H1 (cell line): Measurements from ENCODE around the gene RNF166. TPM values are rescaled to one million over a fixed set of nuclear protein-coding genes. Genes with fewer than 3 reads are reported as not detected.

Experiments used
- SIX5 ChIP-seq: IDR thresholded peaks from 2 replicates; pipeline ENCODE4 v1.6.1; 2011; ENCODE audit warnings: mild to moderate bottlenecking, low read depth, low read length
- polyA plus RNA-seq, 7 experiments: library from polyadenylated mRNA; depleted of rRNA in 3 of 7; stranded (reverse) in 5 of 7; unstranded in 2 of 7; fragments of >200 nt in 5 of 7; fragments of 200-250 nt in 2 of 7; gene quantifications; 1 replicate in 5 of 7; 2 replicates in 1 of 7; 4 replicates in 1 of 7; pipeline versions ENCODE4 v1.2.1 to v1.2.3, GENCODE V29; 2011 to 2013; ENCODE audit warnings: missing spikeins in 2 of 7, mixed read lengths in 2 of 7
- total RNA-seq: library from RNA; stranded (reverse); fragmentation: NEBNext Ultra II Directional; extraction: Animal tissue kit (Norgen Biotek cat#: 25700); gene quantifications from 2 replicates; pipeline ENCODE4 v1.2.1, GENCODE V29; 2021
- TF ChIP-seq, protein P1 (sequence below): fragments of 300-600 bp; sonication (generic); IDR thresholded peaks from 2 replicates; pipeline ENCODE4 v1.7.1; 2012; ENCODE audit warnings: low read length, moderate library complexity, mild to moderate bottlenecking, inconsistent platforms; ENCODE audit not compliant: insufficient replicate concordance

RNF166 gene
- total and polyA plus RNA-seq, 2 of the 8 experiments (the other 6 are each of a cell fraction or from before 2014, with no cell fraction given), result 29.8 to 31.2 TPM

DNA sequence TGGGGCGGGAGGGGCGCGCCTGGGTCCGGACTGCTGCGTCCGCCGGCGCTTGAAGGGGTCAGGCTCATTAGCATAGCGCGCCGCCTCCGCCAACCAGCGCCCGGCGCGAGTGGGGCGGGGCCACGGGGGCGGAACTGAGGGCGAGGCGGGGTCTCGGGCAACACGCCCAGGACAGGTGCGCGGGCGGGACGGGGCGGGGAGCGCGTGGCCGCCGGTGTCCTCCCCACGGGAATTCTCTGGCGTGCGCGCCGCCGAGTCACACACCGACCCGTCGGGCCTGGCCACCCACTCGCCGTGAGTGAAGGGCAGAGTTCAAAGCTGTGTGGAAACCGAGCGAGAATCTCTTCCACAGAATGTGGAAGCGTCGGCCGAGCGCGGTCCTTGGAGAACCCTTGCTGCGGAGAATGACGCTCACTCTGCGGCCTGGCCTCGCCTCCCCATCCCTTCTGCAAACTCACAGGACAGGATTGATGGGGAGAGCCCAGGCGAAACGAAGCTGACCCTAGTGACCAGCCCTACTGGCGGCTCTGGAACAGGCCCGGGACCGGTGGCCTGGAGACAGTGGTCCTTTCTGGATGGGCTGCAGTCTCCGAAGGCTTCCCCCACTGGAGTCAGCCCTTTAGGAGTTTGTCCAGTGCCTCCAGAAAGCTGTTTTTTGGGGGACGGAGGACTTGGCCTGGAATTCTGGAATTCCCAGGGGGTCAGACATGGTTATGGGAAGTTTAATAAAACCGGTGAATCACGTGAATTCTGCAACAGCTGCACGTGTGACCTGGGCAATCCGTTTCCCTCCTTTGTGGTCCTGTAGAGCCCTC, 19.6 kb downstream of the RNF166 start, which contains the start of gene SNAI3 (continued):
- TF ChIP-seq, protein P1, sequence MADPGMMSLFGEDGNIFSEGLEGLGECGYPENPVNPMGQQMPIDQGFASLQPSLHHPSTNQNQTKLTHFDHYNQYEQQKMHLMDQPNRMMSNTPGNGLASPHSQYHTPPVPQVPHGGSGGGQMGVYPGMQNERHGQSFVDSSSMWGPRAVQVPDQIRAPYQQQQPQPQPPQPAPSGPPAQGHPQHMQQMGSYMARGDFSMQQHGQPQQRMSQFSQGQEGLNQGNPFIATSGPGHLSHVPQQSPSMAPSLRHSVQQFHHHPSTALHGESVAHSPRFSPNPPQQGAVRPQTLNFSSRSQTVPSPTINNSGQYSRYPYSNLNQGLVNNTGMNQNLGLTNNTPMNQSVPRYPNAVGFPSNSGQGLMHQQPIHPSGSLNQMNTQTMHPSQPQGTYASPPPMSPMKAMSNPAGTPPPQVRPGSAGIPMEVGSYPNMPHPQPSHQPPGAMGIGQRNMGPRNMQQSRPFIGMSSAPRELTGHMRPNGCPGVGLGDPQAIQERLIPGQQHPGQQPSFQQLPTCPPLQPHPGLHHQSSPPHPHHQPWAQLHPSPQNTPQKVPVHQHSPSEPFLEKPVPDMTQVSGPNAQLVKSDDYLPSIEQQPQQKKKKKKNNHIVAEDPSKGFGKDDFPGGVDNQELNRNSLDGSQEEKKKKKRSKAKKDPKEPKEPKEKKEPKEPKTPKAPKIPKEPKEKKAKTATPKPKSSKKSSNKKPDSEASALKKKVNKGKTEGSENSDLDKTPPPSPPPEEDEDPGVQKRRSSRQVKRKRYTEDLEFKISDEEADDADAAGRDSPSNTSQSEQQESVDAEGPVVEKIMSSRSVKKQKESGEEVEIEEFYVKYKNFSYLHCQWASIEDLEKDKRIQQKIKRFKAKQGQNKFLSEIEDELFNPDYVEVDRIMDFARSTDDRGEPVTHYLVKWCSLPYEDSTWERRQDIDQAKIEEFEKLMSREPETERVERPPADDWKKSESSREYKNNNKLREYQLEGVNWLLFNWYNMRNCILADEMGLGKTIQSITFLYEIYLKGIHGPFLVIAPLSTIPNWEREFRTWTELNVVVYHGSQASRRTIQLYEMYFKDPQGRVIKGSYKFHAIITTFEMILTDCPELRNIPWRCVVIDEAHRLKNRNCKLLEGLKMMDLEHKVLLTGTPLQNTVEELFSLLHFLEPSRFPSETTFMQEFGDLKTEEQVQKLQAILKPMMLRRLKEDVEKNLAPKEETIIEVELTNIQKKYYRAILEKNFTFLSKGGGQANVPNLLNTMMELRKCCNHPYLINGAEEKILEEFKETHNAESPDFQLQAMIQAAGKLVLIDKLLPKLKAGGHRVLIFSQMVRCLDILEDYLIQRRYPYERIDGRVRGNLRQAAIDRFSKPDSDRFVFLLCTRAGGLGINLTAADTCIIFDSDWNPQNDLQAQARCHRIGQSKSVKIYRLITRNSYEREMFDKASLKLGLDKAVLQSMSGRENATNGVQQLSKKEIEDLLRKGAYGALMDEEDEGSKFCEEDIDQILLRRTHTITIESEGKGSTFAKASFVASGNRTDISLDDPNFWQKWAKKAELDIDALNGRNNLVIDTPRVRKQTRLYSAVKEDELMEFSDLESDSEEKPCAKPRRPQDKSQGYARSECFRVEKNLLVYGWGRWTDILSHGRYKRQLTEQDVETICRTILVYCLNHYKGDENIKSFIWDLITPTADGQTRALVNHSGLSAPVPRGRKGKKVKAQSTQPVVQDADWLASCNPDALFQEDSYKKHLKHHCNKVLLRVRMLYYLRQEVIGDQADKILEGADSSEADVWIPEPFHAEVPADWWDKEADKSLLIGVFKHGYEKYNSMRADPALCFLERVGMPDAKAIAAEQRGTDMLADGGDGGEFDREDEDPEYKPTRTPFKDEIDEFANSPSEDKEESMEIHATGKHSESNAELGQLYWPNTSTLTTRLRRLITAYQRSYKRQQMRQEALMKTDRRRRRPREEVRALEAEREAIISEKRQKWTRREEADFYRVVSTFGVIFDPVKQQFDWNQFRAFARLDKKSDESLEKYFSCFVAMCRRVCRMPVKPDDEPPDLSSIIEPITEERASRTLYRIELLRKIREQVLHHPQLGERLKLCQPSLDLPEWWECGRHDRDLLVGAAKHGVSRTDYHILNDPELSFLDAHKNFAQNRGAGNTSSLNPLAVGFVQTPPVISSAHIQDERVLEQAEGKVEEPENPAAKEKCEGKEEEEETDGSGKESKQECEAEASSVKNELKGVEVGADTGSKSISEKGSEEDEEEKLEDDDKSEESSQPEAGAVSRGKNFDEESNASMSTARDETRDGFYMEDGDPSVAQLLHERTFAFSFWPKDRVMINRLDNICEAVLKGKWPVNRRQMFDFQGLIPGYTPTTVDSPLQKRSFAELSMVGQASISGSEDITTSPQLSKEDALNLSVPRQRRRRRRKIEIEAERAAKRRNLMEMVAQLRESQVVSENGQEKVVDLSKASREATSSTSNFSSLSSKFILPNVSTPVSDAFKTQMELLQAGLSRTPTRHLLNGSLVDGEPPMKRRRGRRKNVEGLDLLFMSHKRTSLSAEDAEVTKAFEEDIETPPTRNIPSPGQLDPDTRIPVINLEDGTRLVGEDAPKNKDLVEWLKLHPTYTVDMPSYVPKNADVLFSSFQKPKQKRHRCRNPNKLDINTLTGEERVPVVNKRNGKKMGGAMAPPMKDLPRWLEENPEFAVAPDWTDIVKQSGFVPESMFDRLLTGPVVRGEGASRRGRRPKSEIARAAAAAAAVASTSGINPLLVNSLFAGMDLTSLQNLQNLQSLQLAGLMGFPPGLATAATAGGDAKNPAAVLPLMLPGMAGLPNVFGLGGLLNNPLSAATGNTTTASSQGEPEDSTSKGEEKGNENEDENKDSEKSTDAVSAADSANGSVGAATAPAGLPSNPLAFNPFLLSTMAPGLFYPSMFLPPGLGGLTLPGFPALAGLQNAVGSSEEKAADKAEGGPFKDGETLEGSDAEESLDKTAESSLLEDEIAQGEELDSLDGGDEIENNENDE, result no peak
- TF ChIP-seq SIX5, result no peak
